Measurements from ENCODE around the gene LIN7A.
"Not testable (repeated sequence)": the region's sequence is repeated elsewhere in the genome, so short reads cannot be mapped to it uniquely, and the experiment has no call there.

Gene LIN7A

DNA sequence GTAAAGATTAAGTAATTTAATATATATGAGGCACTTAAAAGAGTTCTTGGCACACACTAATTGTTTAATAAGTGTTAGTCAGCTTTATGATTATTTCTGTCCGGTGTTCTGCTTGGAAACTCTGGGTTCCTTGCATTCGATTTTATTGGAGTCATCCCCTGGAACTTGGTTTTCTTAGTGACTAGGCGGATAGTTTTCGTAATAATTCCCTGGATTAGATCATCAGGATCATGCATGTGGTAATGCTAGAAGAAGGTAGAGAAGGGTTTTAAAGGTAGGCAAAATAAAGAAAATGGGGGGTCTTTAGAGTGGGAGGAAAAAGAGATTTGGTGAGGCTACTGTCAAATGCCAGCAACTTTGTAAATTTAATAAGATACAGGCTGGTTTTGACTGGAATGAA, 132.6 kb downstream of the LIN7A start:
- DNase-seq = no peak

DNA sequence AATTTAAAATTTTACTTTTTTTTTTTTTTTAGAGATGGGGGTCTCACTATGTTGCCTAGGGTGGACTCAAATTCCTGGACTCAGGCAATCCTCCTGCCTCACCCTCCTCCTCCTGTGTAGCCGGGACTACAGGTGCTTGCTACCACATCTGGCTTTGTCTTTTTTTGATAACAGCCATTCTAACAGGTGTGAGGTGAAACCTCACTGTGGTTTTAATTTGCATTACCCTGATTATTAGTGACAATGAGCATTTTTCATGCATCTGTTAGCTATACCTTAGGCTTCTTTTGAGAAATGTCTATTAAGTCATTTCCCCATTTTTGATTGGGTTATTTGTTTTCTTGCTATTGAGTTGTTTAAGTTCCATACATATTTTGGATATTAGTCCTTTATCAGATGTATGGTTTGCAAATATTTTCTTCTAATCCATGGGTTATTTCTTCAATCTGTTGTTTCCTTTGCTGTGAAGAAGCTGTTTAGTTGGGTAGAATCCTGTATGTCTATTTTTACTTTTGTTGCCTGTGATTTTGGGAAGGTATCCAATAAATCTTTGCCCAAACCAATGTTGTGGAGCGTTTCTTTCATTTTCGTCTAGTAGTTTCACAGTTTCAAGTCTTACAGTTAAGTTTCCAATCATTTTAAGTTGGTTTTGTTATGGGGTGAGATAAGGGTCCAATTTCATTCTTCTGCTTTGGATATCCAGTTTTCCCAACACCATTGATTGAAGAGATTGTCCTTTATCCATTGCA, 134.9 kb downstream of the LIN7A start:
- no peak for DNase-seq

DNA sequence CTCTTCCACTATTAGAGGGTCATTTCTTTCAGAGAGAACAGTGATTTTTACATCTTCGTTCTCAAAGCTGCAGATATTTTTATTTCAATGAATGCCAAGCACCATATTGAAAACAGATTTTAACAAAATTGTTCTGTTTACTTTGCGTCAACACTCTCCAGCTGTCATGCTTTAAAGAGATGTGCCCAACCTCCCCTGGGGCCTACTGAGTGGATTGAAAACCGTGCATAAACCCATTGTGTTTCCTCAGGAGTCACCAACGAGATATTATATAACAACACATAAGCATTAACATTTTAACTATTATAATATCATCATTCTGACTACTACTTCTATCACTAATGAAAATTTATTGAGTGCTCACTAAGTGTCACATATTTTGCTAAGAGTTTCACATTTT, 139.5 kb downstream of the LIN7A start:
- no peak for DNase-seq

DNA sequence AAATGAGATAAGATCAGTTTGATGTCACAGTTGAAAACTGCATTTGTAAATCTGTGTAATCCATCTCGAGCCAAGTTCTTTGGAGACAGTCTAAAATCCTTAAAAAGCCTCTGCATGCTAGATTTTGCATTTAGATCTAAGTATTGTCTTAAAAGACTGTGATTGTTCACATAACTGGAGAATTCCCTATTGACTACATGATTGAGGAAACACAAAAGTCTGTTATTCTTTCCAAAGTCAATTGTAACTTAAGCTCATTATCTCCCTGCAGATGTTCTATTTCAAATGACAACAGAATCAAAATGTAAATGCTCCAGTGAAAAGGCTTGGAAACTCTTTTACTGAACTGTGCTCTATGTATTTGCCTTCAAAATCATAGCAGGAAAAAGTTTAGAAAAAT, 143.2 kb downstream of the LIN7A start:
- DNase-seq = no peak

DNA sequence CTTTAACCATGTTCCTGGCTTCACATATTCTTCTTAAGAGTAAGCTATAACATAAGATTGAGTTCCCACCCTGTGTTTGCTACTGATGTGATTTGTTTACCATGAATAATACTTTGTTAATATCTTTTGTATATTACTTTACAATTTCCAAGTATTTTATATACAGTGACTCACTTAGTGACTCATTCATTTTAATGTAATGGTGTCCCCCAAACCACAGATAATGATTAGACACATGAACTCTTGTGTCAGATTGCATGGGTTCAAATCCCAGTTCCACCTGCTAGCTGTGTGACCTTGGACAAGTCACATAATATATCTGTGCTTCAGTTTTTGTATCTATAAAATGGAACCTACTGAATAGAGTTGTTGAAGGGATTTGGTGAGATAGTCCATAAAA, 144.9 kb downstream of the LIN7A start:
- DNase-seq = no peak

DNA sequence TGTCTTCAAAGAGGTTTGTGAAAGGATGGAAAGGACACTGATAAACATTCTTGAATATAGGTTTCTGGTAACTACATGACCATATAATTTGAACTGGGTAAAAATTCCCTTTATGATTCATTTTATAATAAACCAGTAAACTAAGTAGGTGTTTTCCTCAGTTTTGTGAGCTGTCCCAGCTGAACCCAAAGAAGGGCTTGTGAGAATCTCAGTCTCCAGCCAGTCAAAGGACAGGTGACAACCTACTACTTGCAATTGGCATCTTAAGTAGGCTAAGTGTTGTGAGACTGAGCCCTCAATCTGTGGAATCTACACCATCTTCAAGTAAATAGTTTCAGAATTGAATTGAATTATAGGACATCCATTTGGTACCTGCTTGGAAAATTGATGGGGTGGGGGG, 145.9 kb downstream of the LIN7A start:
- DNase-seq = no peak

DNA sequence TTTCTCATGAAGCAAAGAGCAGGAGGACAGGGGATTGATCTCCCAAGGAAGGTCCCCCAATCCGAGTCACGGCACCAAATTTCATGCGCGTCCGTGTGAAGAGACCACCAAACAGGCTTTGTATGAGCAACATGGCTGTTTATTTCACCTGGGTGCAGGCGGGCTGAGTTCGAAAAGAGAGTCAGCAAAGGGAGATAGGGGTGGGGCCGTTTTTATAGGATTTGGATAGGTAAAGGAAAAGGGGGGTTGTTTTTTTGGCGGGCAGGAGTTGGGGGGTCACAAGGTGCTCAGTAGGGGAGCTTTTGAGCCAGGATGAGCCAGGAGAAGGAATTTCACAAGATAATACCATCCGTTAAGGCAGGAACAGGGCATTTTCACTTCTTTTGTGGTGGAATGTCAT, 149.3 kb downstream of the LIN7A start:
- not testable (repeated sequence) for DNase-seq

DNA sequence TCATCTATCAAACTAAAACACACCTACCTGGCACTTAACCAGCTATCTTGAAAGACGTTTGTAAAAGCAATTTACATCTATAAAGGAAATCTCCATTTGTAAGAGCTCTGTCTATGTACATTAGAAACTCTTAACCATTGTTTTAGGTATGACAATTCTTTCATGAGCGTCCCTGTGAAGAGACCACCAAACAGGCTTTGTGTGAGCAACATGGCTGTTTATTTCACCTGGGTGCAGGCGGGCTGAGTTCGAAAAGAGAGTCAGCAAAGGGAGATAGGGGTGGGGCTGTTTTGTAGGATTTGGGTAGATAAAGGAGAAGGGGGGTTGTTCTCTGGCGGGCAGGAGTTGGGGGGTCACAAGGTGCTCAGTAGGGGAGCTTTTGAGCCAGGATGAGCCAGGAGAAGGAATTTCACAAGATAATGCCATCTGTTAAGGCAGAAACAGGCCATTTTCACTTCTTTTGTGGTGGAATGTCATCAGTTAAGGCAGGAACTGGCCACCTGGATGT, 154.7 kb downstream of the LIN7A start:
- not testable (repeated sequence) for DNase-seq

DNA sequence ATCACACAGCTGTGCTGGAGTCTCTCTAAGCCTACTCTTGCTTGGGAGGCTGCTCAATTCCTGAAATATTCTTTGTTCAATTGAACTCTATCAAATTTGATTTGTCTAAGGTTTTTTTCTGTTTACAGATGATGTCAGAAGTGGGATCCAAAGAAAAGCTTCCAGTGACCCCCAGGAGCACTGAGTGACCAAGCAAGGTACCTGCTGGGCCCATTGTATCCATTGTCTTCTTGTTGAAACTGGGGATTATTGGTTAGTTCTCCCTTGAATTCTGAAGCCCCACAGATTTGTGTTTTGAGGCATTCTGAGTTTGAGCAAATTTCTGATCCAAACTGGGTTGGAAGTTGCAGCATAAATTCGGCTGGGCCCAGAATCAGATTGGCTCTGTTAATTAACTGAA, 156.4 kb downstream of the LIN7A start:
- no peak for DNase-seq

DNA sequence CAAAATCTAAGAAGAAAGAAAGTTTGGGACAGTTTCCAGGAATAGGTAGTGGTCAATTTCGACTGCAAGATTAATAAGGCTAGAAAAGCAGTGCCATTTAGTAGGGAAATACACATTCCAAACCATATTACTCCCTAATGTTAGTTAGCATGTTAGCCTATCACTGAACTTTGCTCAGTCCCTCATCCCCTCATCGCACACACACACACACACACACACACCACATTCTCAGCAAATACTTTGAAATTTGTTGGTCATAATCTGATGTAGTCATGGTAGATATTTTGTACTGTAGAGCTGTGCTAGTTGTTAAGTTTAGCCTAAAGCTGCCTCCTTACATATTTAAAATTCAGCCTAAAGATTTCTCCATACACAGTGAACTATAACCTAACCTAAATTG, 157.0 kb downstream of the LIN7A start:
- no peak for DNase-seq

DNA sequence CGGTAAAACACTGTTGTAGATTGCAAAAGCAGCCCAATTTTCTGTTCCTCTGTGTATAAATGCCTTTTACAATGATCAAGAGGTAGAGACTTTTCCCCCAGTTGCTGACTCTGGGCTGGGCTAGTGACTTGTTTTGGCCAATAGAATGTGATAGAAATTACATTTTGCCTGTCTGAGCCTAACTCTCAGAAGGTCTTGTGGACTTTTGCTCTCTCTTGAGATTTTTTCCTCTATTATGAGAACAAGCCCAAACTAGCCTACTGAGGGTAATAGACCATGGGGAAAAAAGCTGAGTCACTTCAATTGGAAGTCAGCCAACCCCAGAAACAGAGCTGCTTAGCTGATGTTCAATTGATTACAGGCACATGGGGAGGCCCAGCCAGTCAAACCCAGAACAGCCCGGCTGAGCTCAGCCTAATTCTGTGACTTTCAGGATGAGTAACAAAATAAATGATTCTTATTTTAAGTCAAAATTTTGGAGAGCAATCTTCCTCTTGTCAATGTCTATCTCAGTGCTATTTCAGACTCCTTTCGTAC, 159.7 kb downstream of the LIN7A start:
- no peak for DNase-seq

DNA sequence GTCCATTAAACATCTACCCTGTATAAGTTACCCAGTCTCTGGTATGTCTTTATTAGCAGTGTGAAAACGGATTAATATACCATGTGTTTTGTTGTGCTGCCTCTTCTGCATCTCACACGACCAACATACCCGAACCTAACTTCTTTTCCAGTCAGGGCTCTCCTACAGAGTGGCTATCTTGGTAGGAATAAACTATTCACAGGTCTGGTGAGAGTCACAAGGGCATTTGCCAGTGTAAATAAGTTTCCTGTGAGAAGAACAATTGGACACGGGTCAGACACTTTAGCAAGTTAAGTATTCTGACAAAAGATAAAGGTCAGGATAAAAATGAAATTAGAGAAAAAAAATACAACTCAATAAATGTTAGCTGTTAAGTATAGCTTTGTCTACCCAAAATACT, 160.1 kb downstream of the LIN7A start:
- no peak for DNase-seq

DNA sequence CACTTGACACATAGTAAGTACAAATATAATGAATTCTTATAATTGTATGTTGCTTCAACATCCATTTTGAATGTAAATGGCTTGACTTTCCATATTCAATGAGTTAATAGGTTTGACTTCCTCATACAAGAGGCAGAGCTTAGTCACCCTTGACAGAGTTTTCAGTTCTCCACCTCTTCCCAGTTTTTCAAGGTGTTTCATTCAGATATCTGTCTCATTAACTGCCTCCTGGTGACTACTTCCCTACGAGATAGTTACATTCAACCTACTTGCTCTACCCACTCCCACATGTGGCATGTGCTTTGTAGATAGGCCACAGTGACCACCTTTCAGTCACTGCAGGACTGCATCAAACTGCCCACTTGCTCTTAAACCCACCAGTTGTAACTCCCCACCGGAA, 161.0 kb downstream of the LIN7A start:
- DNase-seq = no peak

DNA sequence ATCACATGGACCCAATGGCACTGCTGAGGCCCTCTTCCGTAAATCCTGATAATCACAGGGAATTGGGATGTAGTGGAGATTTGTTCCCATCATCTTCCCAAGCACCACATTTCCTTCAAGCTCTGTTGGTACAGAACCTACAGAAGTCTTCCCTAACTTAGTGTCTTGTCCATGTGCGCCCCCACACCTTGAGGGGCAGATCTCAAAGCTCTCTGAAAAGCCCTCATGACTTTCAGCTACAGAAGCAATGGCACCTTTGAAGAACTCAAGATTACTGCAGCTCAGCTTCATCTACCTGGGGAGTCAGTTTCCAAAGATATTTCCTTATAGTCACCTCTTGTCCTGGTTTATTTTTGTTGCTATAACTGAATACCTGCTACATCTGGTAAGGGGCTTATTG, 166.8 kb downstream of the LIN7A start:
- DNase-seq = no peak

DNA sequence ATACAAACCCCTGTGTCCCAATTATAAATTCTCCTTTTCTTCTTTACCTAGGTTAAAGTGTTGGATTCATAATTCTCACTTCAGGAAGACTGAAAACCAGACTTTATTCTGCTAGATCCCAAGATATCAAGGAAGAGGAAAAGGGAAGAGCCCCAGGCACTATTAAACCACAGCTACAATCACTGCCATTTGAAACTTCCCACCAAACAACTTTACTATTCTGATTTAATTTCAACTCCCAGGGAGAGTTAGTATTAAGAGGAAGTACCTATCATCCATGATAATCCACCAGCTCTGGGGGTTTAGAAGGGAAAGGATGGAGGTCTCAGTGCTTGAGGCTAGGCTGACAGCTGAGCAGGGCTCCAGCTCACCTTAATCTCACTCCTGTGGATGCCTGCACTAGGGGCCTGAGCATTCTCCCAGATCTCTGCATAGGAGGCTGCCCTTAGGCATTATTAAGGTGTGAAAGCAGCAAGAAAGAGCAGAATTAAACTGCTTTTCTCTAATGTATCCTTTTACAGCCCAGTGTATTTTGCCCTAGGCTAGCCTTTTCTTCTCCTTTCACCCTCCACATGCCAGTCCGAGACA, 168.1 kb downstream of the LIN7A start:
- no peak for DNase-seq

DNA sequence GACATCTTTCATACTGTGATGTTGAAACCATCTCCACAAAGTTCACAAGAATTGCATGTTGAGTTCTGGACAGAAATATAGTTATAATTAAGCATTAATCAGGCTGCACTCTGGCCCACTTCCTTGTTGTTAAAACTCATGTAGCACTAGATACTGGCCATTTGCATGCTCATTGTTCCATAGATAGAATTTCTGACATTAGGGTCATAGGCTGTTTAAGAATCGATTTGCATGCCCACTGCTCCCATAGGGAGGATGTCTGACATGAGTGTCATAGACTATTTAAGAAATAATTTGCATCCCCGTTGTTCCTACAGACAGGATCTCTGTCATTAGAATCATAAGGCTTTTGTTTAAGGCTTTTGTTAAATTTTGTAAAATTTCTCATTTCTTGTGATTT, 170.8 kb downstream of the LIN7A start:
- DNase-seq = no peak

DNA sequence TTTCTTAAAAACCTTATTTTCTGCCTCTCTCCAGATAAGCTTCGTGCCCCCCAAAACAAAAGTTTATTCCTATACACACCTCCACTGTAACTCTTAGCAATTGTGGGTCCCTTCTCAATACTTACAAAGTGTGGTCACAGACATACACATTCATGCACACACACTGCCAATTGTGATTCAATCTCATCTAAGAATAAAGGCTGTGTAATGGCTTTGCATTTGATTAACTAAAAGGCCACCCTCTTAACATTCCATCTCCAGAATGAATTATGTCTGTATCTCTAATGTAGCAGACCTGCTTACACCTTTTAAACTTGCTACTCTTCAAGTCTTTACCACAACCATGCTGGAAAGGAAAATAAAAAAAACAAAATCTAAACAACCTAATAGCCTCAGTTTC, 171.5 kb downstream of the LIN7A start:
- DNase-seq = no peak

DNA sequence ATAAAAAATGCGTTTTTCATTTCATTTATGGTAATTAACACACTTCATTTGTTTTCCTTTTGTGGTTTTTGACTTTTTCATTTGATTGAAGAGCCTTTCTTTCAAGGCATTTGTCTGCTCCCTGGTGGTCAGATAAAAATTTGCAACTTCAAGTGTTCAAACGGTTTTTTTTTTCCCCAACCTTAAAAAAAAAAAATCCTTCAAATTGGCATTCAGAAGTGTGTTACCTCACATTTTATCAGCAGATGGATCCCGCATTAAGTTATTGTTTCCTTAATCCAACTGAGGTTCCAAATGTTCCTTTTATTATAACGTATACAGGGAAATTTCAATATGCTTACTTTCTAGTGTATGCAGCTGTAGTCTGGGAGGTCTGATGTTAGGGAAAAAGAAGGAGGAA, 173.9 kb downstream of the LIN7A start:
- no peak for DNase-seq

DNA sequence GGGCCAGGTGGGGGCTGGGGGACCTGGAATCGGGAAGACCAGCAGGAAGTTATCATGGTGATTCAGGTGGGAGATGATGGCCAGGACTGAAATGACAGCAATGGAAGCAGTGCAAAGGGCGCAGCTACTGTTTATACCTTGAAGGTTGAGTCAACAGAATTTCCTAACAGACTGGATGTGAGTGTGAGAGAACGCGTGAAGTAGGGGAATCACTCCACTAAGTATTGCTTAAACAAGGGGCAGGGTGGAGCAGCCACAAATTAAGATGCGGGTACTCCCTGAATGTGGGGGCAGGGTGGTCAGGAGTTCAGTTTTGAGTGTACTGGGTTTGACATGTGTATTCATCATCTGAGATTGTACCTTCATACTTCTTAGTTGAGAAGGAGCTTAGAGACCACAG, 175.9 kb downstream of the LIN7A start:
- DNase-seq = no peak

DNA sequence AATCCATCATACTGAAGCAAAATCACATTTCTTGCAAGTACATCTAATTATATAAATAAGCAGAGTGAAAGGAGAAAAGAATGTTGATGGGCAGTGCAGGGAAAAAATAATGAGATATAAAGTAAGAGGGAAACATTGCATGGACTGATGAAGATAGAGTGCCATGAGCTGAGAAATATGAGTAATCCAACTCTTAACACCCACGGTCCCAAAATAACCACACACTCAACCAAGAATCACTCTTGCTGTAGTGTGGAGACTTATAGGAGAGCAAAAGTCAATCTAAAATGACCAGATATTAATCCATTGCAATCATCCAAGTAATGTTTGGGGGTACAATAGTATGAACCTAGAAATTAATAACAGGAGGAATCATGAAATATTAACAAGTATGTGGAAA, 180.9 kb downstream of the LIN7A start:
- DNase-seq = no peak

DNA sequence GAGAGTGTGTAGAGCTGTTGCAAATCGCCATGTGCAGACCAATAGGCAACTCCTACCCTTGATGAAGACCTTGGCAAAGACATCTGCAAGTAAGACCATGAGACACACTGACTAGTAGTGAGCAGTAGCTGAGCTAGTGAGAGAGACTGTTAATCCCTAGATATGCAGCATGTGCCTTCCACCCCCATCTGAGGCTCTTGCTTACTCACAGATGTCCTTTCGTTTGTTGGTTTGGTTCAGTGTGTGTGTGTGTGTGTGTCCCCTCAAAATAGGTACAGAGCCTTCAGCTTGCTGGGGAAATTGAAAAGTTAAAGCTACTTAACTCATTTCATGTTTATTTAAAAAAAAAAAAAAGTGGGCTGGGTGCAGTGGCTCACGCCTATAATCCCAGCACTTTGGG, 183.5 kb downstream of the LIN7A start:
- DNase-seq = no peak

DNA sequence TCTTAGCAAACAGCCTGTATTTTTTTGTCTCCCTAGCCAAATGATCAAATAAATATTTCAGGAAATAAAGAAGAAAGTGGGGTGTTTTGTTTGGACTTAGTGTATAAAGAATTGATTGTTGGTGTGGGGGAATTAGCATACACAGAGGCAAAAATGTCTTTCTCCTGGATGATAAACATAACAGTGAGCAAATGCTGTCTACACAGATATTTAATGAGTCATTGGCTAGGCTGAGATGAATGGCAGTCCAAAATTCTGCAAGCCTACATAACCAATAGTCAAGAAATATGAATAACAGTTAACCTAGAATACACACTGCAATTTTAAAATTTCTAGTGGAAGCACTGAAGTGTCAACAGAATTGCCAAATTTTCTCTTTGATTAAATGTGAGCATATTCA, 185.3 kb downstream of the LIN7A start:
- no peak for DNase-seq

DNA sequence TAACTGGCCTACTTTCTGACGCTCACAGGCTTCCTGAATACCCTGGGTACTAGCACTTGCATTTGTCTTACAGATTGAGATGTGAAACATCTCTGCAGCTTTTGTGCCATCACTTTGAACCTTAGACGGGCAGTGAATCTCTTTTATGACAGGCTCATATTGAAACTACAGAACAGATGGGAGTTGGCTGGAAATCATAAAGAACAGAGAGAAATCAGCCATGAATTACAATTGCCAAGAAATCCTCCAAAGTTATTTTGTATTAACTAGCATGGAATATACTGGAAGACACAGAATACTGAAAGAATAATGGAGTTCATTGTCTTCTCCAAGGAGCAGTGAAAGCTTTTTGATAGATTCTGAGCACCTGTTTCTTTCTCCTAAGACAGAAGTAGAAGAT, 188.3 kb downstream of the LIN7A start:
- no peak for DNase-seq

DNA sequence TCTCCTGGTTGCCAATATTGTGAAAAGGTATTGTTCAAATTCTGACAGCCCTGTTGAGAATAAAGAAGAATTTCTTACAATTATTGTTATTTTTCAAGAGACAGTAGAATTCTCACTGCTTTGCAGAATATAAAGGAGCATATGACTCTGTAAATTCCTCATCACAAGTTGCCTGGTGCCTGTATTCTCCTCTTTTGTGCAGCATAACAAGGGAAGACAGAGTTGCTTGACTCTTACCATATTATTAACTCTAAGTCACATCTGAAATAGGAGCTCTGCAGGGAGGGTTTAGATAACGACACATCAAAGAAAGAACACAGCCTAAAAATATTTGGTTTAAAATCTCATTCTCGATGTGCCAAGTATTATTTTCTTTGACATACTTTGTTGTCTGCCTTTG, 189.9 kb downstream of the LIN7A start:
- DNase-seq = no peak

All from stimulated activated CD4-positive, alpha-beta T cell treated with anti-CD3 and anti-CD28 coated beads, Interleukin-4, amount 100 ng/mL, for 1 hour (primary cell).